ENCODE measurements around the gene SEMA3D.

DNA sequence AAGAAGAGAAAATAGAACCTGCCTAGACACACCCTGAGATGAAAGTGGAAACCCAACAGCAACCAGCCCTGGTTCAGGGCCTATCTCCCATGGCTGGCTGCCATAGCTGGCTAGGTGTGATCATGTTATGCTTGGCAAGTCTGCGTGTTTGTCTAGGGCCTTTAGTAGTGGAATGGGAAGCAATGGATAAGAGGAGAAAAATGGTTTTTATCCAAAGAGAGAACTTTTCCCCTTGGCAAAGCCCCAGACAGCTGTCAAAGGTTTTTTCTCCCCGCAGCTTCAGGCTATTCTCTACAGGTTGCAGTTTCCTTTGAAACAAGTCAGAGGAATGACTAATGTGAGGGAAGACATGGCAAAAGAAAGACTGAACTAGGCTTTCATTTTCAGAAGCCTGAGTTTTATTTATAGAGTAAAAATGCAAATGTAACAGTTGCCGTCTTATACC, 161.5 kb downstream of the SEMA3D start:
- TF ChIP-seq, protein P1, sequence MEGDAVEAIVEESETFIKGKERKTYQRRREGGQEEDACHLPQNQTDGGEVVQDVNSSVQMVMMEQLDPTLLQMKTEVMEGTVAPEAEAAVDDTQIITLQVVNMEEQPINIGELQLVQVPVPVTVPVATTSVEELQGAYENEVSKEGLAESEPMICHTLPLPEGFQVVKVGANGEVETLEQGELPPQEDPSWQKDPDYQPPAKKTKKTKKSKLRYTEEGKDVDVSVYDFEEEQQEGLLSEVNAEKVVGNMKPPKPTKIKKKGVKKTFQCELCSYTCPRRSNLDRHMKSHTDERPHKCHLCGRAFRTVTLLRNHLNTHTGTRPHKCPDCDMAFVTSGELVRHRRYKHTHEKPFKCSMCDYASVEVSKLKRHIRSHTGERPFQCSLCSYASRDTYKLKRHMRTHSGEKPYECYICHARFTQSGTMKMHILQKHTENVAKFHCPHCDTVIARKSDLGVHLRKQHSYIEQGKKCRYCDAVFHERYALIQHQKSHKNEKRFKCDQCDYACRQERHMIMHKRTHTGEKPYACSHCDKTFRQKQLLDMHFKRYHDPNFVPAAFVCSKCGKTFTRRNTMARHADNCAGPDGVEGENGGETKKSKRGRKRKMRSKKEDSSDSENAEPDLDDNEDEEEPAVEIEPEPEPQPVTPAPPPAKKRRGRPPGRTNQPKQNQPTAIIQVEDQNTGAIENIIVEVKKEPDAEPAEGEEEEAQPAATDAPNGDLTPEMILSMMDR (conservative IDR thresholded peaks at IDR 0.05; ENCODE audit: low read depth in 2 of 2), result no peak
- TF ChIP-seq EZH2 (IDR thresholded peaks at IDR 0.05; ENCODE audit: low read depth, unreplicated experiment), result no peak
- no peak for TF ChIP-seq POLR2AphosphoS5 (IDR thresholded peaks at IDR 0.05; ENCODE audit: low read depth)
- no peak for TF ChIP-seq CREB1 (CRISPR knock-in tag; IDR thresholded peaks at IDR 0.05; ENCODE audit: low read depth)
- TF ChIP-seq, protein P2, sequence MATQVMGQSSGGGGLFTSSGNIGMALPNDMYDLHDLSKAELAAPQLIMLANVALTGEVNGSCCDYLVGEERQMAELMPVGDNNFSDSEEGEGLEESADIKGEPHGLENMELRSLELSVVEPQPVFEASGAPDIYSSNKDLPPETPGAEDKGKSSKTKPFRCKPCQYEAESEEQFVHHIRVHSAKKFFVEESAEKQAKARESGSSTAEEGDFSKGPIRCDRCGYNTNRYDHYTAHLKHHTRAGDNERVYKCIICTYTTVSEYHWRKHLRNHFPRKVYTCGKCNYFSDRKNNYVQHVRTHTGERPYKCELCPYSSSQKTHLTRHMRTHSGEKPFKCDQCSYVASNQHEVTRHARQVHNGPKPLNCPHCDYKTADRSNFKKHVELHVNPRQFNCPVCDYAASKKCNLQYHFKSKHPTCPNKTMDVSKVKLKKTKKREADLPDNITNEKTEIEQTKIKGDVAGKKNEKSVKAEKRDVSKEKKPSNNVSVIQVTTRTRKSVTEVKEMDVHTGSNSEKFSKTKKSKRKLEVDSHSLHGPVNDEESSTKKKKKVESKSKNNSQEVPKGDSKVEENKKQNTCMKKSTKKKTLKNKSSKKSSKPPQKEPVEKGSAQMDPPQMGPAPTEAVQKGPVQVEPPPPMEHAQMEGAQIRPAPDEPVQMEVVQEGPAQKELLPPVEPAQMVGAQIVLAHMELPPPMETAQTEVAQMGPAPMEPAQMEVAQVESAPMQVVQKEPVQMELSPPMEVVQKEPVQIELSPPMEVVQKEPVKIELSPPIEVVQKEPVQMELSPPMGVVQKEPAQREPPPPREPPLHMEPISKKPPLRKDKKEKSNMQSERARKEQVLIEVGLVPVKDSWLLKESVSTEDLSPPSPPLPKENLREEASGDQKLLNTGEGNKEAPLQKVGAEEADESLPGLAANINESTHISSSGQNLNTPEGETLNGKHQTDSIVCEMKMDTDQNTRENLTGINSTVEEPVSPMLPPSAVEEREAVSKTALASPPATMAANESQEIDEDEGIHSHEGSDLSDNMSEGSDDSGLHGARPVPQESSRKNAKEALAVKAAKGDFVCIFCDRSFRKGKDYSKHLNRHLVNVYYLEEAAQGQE (IDR thresholded peaks at IDR 0.05; ENCODE audit: unreplicated experiment), result no peak
- no peak for TF ChIP-seq EZH2phosphoT487 (IDR thresholded peaks at IDR 0.05; ENCODE audit: unreplicated experiment)
- TF ChIP-seq, protein P3, sequence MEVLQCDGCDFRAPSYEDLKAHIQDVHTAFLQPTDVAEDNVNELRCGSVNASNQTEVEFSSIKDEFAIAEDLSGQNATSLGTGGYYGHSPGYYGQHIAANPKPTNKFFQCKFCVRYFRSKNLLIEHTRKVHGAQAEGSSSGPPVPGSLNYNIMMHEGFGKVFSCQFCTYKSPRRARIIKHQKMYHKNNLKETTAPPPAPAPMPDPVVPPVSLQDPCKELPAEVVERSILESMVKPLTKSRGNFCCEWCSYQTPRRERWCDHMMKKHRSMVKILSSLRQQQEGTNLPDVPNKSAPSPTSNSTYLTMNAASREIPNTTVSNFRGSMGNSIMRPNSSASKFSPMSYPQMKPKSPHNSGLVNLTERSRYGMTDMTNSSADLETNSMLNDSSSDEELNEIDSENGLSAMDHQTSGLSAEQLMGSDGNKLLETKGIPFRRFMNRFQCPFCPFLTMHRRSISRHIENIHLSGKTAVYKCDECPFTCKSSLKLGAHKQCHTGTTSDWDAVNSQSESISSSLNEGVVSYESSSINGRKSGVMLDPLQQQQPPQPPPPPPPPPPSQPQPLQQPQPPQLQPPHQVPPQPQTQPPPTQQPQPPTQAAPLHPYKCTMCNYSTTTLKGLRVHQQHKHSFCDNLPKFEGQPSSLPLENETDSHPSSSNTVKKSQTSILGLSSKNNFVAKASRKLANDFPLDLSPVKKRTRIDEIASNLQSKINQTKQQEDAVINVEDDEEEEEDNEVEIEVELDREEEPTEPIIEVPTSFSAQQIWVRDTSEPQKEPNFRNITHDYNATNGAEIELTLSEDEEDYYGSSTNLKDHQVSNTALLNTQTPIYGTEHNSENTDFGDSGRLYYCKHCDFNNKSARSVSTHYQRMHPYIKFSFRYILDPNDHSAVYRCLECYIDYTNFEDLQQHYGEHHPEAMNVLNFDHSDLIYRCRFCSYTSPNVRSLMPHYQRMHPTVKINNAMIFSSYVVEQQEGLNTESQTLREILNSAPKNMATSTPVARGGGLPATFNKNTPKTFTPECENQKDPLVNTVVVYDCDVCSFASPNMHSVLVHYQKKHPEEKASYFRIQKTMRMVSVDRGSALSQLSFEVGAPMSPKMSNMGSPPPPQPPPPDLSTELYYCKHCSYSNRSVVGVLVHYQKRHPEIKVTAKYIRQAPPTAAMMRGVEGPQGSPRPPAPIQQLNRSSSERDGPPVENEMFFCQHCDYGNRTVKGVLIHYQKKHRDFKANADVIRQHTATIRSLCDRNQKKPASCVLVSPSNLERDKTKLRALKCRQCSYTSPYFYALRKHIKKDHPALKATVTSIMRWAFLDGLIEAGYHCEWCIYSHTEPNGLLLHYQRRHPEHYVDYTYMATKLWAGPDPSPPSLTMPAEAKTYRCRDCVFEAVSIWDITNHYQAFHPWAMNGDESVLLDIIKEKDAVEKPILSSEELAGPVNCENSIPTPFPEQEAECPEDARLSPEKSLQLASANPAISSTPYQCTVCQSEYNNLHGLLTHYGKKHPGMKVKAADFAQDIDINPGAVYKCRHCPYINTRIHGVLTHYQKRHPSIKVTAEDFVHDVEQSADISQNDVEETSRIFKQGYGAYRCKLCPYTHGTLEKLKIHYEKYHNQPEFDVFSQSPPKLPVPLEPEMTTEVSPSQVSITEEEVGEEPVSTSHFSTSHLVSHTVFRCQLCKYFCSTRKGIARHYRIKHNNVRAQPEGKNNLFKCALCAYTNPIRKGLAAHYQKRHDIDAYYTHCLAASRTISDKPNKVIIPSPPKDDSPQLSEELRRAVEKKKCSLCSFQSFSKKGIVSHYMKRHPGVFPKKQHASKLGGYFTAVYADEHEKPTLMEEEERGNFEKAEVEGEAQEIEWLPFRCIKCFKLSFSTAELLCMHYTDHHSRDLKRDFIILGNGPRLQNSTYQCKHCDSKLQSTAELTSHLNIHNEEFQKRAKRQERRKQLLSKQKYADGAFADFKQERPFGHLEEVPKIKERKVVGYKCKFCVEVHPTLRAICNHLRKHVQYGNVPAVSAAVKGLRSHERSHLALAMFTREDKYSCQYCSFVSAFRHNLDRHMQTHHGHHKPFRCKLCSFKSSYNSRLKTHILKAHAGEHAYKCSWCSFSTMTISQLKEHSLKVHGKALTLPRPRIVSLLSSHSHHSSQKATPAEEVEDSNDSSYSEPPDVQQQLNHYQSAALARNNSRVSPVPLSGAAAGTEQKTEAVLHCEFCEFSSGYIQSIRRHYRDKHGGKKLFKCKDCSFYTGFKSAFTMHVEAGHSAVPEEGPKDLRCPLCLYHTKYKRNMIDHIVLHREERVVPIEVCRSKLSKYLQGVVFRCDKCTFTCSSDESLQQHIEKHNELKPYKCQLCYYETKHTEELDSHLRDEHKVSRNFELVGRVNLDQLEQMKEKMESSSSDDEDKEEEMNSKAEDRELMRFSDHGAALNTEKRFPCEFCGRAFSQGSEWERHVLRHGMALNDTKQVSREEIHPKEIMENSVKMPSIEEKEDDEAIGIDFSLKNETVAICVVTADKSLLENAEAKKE (CRISPR knock-in tag; IDR thresholded peaks at IDR 0.05), result no peak
- no peak for TF ChIP-seq JUNB (IDR thresholded peaks at IDR 0.05; ENCODE audit: unreplicated experiment)

Data from GM23338 (cell line).